Measurements from ENCODE around the gene ZNF516.

Gene ZNF516

DNA sequence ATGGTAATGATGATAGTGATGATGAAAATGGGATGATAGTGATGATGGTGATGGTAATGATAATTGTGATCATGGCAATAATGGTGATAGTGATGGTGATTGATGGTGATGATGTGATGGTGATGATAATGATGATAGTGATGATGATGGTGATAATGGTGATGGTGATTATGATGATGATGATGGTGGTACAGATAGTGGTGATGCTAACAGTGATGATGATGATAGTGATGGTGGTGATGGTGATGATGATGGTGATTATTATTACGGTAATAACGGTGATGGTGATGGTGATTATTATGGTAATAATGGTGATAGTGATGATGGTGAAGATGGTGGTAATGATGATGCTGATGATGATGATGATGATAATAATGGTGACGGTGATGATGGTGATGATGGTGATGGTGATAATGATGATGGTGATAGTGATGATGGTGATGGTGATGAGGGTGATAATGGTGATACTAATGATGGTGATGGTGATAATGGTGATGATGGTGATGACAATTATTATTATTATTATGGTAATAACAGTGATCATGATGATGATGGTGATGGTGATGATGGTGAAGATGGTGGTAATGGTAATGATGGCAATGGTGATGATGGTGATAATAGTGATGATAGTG lies 151.0 kb downstream of the ZNF516 start:
- H3K4me1 ChIP-seq (ENCODE audit: control insufficient read depth in 1 of 2, insufficient read depth in 1 of 2, low read depth in 1 of 2, low read length in 1 of 2), result peaks cover 6 to 7% of the 10 kb centered on the region in 2 experiments
- no peaks in the 10 kb centered on the region for H3K27me3 ChIP-seq
- H3K27ac ChIP-seq, result no peak overlapping the region
- TF ChIP-seq, protein P1, sequence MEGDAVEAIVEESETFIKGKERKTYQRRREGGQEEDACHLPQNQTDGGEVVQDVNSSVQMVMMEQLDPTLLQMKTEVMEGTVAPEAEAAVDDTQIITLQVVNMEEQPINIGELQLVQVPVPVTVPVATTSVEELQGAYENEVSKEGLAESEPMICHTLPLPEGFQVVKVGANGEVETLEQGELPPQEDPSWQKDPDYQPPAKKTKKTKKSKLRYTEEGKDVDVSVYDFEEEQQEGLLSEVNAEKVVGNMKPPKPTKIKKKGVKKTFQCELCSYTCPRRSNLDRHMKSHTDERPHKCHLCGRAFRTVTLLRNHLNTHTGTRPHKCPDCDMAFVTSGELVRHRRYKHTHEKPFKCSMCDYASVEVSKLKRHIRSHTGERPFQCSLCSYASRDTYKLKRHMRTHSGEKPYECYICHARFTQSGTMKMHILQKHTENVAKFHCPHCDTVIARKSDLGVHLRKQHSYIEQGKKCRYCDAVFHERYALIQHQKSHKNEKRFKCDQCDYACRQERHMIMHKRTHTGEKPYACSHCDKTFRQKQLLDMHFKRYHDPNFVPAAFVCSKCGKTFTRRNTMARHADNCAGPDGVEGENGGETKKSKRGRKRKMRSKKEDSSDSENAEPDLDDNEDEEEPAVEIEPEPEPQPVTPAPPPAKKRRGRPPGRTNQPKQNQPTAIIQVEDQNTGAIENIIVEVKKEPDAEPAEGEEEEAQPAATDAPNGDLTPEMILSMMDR (IDR thresholded peaks at IDR 0.05), result no peak
- no peaks in the 10 kb centered on the region for H3K36me3 ChIP-seq
- no peak overlapping the region for H3K4me3 ChIP-seq (ENCODE audit: low read depth in 1 of 2, low read length in 1 of 2)
- no peaks in the 10 kb centered on the region for H3K9me3 ChIP-seq

DNA sequence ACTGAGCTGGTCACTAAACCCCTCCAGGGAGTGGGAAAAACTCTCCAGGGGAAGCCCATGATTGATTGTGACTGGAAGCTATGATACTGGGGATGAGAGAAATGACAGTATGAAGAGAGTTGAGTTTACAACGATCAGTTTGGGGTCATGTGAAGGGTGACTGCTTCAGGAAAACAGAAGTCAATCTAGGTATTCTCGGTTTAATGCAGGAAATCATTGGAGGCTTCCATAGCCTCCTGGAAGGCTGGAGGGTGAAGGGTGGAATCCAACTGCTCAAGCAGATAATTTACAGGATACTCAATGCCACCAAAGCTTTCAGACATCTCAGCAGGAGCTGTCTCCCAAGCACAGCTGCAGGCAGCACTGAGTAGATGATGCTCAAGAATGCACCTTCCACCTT lies 154.6 kb downstream of the ZNF516 start:
- TF ChIP-seq, protein P1 (IDR thresholded peaks at IDR 0.05), result no peak
- no peak overlapping the region for H3K27ac ChIP-seq
- H3K4me3 ChIP-seq (ENCODE audit: low read depth in 1 of 2, low read length in 1 of 2), result no peak overlapping the region
- no peaks in the 10 kb centered on the region for H3K9me3 ChIP-seq
- peaks cover 7% of the 10 kb centered on the region for H3K27me3 ChIP-seq
- H3K36me3 ChIP-seq, result no peaks in the 10 kb centered on the region
- H3K4me1 ChIP-seq (ENCODE audit: control insufficient read depth in 1 of 2, insufficient read depth in 1 of 2, low read depth in 1 of 2, low read length in 1 of 2), result peaks cover 5 to 8% of the 10 kb centered on the region in 2 experiments

DNA sequence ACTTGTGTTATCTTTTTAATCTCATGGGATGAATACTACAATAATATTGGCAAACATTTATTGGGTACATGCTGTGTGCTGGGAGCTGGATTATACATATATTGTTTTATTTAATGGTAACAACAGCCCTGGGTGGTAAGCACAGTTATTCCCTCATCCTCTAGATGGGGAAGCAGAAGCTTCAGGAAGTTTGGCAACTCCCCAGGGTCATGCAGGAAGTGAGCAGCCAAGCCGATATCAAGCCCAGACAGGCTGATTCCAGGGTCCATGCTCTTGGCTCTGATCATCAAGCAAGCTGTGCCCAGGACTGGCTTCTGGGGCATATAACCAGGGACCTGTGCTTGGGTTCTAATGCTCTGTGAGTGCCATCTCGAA lies 155.8 kb downstream of the ZNF516 start:
- Histone ChIP-seq H3K27me3 (peaks cover 7% of the 10 kb centered on the region), H3K36me3 (no peaks in the 10 kb centered on the region), H3K4me3 (ENCODE audit: low read depth in 1 of 2, low read length in 1 of 2) (no peak overlapping the region), H3K27ac (no peak overlapping the region), H3K4me1 (ENCODE audit: control insufficient read depth in 1 of 2, insufficient read depth in 1 of 2, low read depth in 1 of 2, low read length in 1 of 2) (peaks cover 5 to 8% of the 10 kb centered on the region in 2 experiments), H3K9me3 (no peaks in the 10 kb centered on the region)
- TF ChIP-seq, protein P1 (IDR thresholded peaks at IDR 0.05), result no peak

DNA sequence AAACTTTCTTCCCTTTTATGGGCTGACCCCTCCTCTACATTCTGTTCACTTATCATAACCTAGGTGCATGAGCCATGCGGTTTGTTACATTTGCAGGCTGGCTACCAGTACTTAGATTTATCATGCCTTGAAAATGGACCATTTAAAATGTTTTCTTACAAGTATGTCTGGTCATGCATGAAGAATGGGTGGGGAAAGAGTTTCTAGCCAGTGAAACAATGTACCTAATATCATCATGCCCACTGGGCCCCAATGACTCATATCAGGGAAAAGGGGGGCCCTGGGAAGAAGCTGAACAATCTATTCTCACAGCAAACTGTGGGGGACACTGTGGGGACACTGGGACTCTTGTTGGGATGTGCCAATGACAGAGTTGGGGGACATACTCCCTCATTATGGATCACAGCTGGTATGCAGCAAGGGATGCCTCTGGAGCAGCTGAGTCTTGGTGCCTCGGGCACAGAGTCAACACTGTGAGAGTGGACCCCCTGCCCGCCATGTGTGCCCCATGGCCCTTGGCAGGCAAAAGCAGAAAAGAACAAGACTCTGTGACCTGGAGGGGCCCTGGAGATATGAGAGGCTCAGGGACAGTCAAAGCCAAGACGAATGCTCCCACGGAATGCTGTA lies 156.3 kb downstream of the ZNF516 start:
- no peaks in the 10 kb centered on the region for H3K36me3 ChIP-seq
- H3K9me3 ChIP-seq, result no peaks in the 10 kb centered on the region
- H3K27ac ChIP-seq, result no peak overlapping the region
- TF ChIP-seq, protein P1 (IDR thresholded peaks at IDR 0.05), result no peak
- H3K4me3 ChIP-seq (ENCODE audit: low read depth in 1 of 2, low read length in 1 of 2), result no peak overlapping the region
- peaks cover 7% of the 10 kb centered on the region for H3K27me3 ChIP-seq
- peaks cover 5 to 8% of the 10 kb centered on the region in 2 experiments for H3K4me1 ChIP-seq (ENCODE audit: control insufficient read depth in 1 of 2, insufficient read depth in 1 of 2, low read depth in 1 of 2, low read length in 1 of 2)

DNA sequence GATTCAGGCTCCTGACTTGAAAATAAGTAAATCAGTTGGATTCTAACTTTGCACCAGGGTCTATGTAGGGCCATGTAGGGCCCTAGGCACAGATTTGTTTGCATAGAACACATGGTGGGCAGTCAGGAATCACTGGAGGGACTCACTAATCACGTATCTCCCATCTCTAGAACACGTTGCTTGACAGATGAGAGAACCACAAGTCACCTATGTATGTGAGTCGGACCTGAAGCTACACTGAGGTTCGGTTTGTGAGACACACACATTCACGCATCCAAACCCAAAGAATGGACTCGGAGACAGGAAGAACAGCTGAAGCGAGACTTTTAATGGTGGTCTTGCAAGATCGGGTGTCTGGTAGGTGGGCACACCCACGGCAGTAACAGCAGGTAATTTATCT lies 157.0 kb downstream of the ZNF516 start:
- H3K4me1 ChIP-seq (ENCODE audit: control insufficient read depth in 1 of 2, insufficient read depth in 1 of 2, low read depth in 1 of 2, low read length in 1 of 2), result peaks cover 5 to 8% of the 10 kb centered on the region in 2 experiments
- H3K27ac ChIP-seq, result no peak overlapping the region
- peaks cover 7% of the 10 kb centered on the region for H3K27me3 ChIP-seq
- H3K36me3 ChIP-seq, result no peaks in the 10 kb centered on the region
- no peak overlapping the region for H3K4me3 ChIP-seq (ENCODE audit: low read depth in 1 of 2, low read length in 1 of 2)
- TF ChIP-seq, protein P1 (IDR thresholded peaks at IDR 0.05), result no peak
- no peaks in the 10 kb centered on the region for H3K9me3 ChIP-seq

Measured in neutrophil (primary cell).